Hindlimb muscle (tissue), 1 donor: ENCODE measurements around the gene GRAMD1B. TPM values are rescaled to one million over a fixed set of nuclear protein-coding genes. Genes with fewer than 3 reads are reported as not detected.
A peak's percentile ranks its signal among the peaks of the same experiment; 100 is the strongest.
"Not testable (repeated sequence)": the region's sequence is repeated elsewhere in the genome, so short reads cannot be mapped to it uniquely, and the experiment has no call there.

ENCODE experiments used
- DNase-seq: peaks from one replicate; pipeline ENCODE4 v3.0.0-alpha.2; 2013
- polyA plus RNA-seq: library from polyadenylated mRNA; unstranded; fragments of 120-200 nt; gene quantifications from one replicate; pipeline ENCODE4 v1.2.1, GENCODE V29; 2013; ENCODE audit not compliant: insufficient read length

Gene GRAMD1B
- polyA plus RNA-seq, 1 donor: 11.8 TPM

- peak; percentile 78 for DNase-seq
Measured at GRCh38 chr11:123511037-123511870, 81.2 kb downstream of the GRAMD1B start.

- DNase-seq: not testable (repeated sequence)
Measured at GRCh38 chr11:123513309-123513708, 83.2 kb downstream of the GRAMD1B start.

- DNase-seq: no peak
Measured at GRCh38 chr11:123516238-123516637, 86.2 kb downstream of the GRAMD1B start.

- DNase-seq: no peak
Measured at GRCh38 chr11:123517559-123518364, 87.7 kb downstream of the GRAMD1B start.

- no peak for DNase-seq
Measured at GRCh38 chr11:123518496-123519054, 88.5 kb downstream of the GRAMD1B start.

GRCh38 chr11:123519055-123519796 is 89.2 kb downstream of the GRAMD1B start:
- DNase-seq: no peak

GRCh38 chr11:123519797-123520193 is 89.7 kb downstream of the GRAMD1B start:
- no peak for DNase-seq

GRCh38 chr11:123520476-123520875 is 90.4 kb downstream of the GRAMD1B start:
- DNase-seq: not testable (repeated sequence)

- DNase-seq: no peak
Measured at GRCh38 chr11:123521001-123521400, 90.9 kb downstream of the GRAMD1B start.

GRCh38 chr11:123521930-123522329 is 91.9 kb downstream of the GRAMD1B start:
- no peak for DNase-seq

GRCh38 chr11:123523539-123523938 is 93.5 kb downstream of the GRAMD1B start:
- no peak for DNase-seq

GRCh38 chr11:123525097-123525496 is 95.0 kb downstream of the GRAMD1B start:
- no peak for DNase-seq

- no peak for DNase-seq
Measured at GRCh38 chr11:123525511-123525918, 95.4 kb downstream of the GRAMD1B start.

- DNase-seq: no peak
Measured at GRCh38 chr11:123526027-123526805, 96.1 kb downstream of the GRAMD1B start.

GRCh38 chr11:123526918-123527317 is 96.8 kb downstream of the GRAMD1B start:
- DNase-seq: no peak

GRCh38 chr11:123527526-123527925 is 97.5 kb downstream of the GRAMD1B start:
- no peak for DNase-seq

- DNase-seq: no peak
Measured at GRCh38 chr11:123527947-123528346, 97.9 kb downstream of the GRAMD1B start.

GRCh38 chr11:123531325-123531724 is 101.3 kb downstream of the GRAMD1B start:
- no peak for DNase-seq

- DNase-seq: no peak
Measured at GRCh38 chr11:123532131-123532530, 102.1 kb downstream of the GRAMD1B start.

- DNase-seq: no peak
Measured at GRCh38 chr11:123535401-123535800, 105.3 kb downstream of the GRAMD1B start.

GRCh38 chr11:123536690-123537437 is 106.8 kb downstream of the GRAMD1B start:
- DNase-seq: no peak
